Measurements from ENCODE around the gene DDX4.
"Not testable (repeated sequence)": the region's sequence is repeated elsewhere in the genome, so short reads cannot be mapped to it uniquely, and the experiment has no call there.

Gene DDX4

GRCh38 chr5:55737793-55738192 is at the start of gene DDX4:
DDX4 (plus strand) TSS chr5:55738061; CDS start chr5:55738964, 903 bp downstream.
- no peak for DNase-seq

- DNase-seq = peak; percentile 20
Measured at GRCh38 chr5:55691265-55692105, 46.4 kb upstream of the DDX4 start.

GRCh38 chr5:55692106-55692417 is 45.8 kb upstream of the DDX4 start:
- DNase-seq = no peak

GRCh38 chr5:55692509-55692908 is 45.4 kb upstream of the DDX4 start:
- no peak for DNase-seq

GRCh38 chr5:55694152-55694830 is 43.6 kb upstream of the DDX4 start:
- DNase-seq = no peak

GRCh38 chr5:55696704-55697103 is 41.2 kb upstream of the DDX4 start:
- DNase-seq = not testable (repeated sequence)

GRCh38 chr5:55699041-55699688 is 38.7 kb upstream of the DDX4 start:
- no peak for DNase-seq

- no peak for DNase-seq
Measured at GRCh38 chr5:55700745-55701144, 37.1 kb upstream of the DDX4 start.

GRCh38 chr5:55701462-55702103 is 36.3 kb upstream of the DDX4 start:
- DNase-seq = no peak

GRCh38 chr5:55702598-55703345 is 35.1 kb upstream of the DDX4 start:
- DNase-seq = no peak

GRCh38 chr5:55706230-55706629 is 31.6 kb upstream of the DDX4 start:
- DNase-seq = no peak

- no peak for DNase-seq
Measured at GRCh38 chr5:55708732-55709131, 29.1 kb upstream of the DDX4 start.

- DNase-seq = no peak
Measured at GRCh38 chr5:55711507-55712022, 26.3 kb upstream of the DDX4 start.

- peak; percentile 86 for DNase-seq
Measured at GRCh38 chr5:55712023-55712859, 25.6 kb upstream of the DDX4 start, which contains the start of gene SLC38A9. SLC38A9 (minus strand) TSS chr5:55712324; CDS start chr5:55697958, 14,366 bp downstream.

GRCh38 chr5:55713871-55714270 is 24.0 kb upstream of the DDX4 start:
- DNase-seq = no peak

GRCh38 chr5:55714339-55714738 is 23.5 kb upstream of the DDX4 start:
- no peak for DNase-seq

- DNase-seq = no peak
Measured at GRCh38 chr5:55714749-55715148, 23.1 kb upstream of the DDX4 start.

GRCh38 chr5:55715519-55716078 is 22.3 kb upstream of the DDX4 start:
- DNase-seq = no peak

- DNase-seq = not testable (repeated sequence)
Measured at GRCh38 chr5:55719026-55719425, 18.8 kb upstream of the DDX4 start.

GRCh38 chr5:55720188-55720703 is 17.6 kb upstream of the DDX4 start:
- no peak for DNase-seq

GRCh38 chr5:55724281-55724680 is 13.6 kb upstream of the DDX4 start:
- no peak for DNase-seq
